DLD1 (cell line): ENCODE results near the gene CASTOR1.

ENCODE experiments used
- in situ Hi-C: cut with HindIII; loops from 2 replicates; pipeline ENCODE4 v1.10.0; 2017; ENCODE audit warnings: low sequenced_read_pairs

Gene CASTOR1

DNA sequence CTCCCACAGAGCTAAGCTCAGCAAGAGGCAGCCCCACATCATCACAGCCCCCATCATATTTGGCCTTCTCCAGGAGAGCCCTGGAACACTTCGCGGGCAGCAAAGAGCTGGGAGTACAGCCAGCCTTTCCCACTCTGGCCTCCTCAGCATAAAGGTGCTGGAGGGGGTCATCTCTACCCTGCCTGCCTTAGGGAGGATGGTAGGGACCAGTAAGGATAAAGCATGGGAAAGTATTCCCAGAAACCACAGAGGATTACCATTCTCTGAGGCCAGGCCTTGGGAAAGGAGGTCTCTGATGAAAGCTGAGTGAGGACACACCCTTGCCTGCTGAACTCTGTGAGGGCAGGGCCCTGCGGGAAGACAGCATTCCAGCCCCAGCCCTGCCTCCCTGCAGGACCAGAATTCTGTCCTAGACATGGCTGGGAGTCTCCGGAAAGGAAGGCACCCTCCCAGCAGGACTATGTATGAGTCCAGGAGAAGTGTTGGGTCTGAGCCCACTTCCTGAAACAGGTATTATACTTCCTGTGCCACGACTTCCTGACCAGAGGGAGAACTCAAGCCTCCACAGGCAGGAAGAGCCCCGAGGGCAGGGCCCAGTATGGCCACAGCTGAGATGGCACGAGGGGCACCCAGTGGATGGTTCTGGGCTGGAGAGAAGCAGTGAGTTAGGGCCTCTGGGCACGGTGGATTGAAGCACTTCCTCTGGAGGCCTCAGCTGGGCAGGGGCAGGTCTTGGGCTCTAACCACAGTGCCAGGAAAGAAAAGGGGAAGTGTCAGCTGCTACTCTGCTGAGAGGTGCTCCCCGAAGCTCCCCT is 12.9 kb upstream of the CASTOR1 start:
- in situ Hi-C loops: no loop called here

DNA sequence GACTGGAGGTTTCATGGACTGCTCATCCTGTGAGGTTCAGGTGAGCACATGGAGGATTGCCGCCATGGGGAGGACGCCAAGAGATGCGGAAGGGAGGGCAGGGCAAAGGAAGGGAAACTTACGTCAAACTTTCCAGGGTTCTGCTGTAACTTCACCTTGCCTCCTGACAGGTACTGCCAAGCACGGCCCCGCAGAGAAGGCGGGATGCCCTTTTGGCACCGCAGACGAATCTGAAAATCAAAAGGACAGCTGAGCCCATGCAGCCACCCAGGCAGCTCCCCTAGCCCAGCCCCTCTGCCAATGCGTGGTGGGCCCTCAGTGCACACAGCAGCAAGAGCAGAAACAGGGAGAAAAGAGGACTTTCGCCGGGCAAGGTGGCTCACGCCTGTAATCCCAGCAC is 10.0 kb upstream of the CASTOR1 start:
- in situ Hi-C loops: no loop called here

DNA sequence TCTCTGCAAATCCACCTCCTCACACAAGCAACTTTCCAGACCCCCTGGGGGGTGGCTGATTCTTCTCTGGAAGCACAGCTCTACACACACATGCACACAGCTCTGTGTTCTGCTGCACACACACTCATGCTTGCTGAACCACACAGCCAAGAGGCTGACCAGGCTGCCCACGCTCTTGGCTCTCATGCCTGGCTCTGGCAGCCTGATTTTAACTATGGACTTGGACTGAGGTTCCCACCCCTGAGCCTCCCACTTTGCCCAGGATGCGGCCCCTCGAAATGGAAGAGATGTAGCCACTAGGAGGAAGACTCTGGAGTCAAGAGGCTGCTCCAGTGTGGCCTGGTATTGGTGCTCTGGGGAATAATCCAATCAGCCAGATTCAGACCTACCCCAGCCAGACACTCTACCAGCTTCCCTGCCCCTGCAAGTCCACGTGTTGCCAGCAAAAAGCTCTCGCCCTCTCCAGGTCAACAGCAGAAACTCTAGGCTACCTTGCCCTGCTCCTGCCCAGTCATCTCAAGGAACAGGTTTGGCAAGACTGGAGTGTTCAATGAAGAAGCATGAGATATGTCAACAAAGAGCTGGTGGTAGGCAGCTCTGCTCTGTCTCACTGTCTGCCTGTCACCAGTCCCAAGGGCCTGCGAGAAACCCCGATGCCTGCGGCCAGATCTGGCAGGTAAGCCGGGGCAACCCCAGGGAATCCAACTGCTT is 8.8 kb upstream of the CASTOR1 start:
- in situ Hi-C loops: no loop called here

DNA sequence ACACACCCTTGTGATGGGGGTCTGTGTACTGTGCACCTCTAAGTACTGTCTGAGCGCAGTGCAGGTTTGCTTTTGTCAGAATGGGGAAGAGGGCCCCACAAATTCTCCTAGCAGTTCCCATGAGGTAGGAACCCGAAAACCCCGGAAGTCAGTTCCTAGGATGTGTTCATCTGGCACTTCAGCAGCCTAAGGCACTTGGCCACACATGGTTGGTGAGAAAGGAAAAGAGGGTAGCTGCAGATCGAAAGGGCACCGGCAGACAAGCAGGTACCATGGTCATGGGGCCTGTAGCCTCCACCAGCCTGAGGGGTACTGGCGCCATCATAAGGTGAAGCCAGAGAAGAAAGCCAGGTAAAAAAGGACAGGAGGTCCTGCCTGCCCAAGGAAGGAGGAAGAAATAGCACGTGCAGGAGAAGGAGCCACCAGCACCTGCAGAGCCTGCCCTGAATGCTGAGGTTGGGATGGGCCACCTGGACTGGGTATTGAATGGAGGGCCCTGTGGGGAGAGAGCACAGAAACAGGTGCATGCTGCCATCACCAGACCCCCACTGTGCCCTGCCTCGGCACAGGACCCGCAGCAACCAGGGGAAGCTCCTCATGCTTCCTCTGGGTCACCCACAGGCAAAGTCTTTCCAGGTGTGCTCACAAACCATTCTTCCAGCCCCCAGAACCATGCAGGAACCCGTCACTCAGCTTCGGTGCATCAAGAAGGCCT is 8.1 kb upstream of the CASTOR1 start:
- in situ Hi-C loops: no loop called here

DNA sequence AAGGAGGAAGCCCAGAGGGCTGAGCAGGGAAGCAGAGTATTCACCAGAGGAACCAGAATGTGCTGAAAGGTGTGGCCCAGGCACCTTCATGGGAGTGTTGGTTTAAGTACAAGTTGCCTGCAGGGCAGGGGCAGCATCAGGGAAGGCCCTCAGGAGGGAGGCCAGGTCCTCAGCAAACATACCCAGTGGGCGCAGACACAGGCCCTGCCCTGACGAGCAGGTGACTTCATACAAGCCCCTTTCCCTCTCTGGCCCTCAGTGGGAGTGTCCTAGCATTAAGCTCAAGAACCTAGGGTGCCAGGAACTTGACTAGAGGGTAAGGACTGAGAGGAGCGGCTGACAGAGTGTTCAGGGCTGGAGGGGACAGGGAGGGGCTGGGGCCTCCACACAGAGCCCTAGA is 7.5 kb upstream of the CASTOR1 start:
- in situ Hi-C loops: no loop called here

DNA sequence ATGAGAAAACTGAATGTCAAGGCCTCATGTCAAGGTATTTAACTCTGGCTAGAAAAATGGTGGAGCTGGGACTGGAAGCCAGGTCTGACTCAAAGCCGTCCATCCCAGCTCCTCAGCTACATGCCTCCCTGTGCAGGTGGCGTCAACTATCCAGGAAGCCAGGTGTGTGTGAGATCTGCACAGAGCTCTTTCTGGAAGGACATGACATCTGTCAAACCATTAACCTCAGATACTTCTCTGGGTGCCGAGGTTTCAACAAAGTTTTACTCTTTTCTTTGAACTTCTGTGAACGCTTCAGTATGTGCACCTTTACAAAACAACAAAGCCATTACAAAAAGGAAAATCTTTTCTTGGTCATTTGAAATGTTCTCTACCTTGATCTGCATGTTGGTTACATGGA is 7.0 kb upstream of the CASTOR1 start:
- in situ Hi-C loops: no loop called here

DNA sequence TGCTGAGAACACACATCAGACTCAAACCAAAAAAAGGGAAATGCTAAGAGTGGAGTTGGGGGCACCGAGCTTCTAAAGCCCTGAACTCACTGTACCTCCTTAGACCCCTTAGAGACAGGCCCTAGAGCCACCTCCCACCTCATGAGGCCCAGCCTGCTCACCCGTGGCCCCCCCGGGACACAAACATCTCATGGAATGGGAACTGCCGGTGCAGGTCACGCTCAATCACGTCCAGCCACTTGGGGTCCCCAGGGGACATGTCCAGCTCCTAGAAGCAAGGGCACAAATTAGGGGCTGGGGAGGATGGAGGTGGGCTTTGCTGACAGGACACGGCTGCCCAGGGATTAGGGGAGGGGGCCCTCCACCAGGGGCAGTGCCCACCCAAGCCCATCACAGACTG is 6.3 kb upstream of the CASTOR1 start:
- in situ Hi-C loops: no loop called here

DNA sequence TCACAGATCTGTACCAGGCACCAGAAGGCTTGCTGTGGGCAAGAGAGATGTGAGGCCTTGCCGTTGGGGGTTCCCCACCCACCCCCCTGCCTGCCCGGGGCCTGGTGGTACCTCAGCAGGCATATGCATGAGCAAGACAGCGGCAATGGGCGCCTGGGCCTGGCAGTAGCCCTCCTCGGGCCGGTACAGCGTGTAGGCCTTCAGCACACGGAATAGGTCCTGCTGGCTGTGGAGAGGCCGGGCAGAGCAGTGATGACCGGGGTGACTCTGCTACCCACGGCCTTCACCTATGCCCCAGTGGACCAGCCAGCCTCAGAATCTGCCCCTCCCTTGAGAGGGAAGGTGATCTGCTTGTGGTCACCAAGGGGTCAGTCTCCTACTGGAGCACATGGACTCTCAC is 5.5 kb upstream of the CASTOR1 start:
- in situ Hi-C loops: no loop called here

DNA sequence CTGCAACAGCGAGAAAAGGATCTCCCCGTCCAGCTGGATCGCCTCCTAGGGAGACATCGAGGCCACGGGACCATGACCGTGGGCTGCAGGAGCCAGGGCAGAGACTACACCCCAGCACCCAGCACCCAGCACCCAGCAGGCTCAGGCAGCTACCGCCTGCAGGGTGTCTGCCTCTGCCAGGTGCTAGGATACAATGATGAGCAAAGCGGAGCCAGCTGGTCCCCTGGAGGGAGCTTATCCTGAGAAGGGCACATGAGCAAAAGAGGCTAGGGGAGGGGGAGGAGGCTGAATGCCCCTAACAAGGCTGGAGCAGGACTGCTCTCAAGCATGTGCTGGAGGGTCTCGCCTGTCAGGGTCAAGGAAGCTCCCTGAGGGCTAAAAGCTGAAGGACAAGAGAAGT is 4.8 kb upstream of the CASTOR1 start:
- in situ Hi-C loops: no loop called here

DNA sequence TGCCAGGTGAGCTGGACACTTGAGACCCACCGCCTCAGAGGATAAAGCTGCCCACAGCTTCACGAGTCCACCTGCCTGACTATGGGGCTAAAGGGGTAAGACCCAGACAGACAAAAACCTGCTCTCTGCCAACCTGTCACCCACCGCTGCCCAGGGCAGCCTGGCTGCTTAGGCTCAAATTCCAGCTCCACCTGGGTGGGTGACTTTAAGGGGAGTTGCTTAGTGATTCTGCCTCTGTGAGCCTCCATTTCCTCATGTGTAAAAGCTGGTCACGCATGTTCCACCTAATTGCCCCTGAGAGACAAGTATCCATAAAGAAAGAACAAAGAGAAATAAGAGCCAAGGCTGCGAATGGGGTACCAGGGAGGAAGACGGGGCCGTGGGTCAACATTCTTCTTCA is 3.7 kb upstream of the CASTOR1 start:
- in situ Hi-C loops: no loop called here

DNA sequence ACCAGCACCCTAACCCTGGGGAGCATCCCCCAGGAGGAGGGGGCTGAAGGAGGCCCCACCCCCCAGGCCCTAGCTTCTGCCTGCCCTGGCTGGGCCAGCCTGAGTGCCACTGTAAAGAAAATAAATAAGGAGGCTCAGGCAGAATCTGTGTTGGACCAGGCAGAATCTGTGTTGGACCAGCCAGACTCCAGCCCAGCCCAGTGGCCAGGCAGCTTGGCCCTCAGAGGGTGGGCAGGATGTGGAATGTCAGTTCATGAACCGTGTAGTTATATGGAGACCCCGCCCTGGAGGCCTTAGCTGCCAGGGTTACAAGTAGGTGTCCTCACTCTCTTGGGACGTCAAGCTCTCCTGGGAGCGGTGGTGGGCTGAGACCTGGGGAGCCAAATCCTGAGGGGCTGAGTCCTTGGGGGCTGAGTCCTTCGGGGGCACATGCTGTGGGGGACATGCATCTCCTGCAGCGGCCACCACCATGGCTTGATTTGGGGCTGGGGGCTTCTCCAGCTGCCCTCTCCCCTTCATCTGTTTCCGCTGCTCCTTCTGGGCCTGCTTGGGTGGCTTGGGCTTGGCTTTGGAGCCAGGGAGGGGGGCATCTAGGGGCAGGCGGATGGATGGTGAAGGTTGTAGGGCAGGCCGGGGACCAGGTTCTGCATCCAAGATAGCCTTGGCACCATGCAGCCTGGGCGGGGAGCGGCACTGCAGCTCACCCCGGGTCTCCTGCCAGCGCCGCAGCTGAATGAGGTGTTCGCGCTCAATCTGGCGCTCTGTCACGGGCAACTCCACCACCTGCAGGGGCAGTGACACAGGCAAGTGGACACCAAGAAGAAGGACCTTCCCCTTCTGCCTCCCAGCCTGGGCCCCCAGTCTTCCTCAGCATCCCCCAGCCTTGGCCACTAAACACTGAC is 3.0 kb upstream of the CASTOR1 start:
- in situ Hi-C loops: no loop called here

DNA sequence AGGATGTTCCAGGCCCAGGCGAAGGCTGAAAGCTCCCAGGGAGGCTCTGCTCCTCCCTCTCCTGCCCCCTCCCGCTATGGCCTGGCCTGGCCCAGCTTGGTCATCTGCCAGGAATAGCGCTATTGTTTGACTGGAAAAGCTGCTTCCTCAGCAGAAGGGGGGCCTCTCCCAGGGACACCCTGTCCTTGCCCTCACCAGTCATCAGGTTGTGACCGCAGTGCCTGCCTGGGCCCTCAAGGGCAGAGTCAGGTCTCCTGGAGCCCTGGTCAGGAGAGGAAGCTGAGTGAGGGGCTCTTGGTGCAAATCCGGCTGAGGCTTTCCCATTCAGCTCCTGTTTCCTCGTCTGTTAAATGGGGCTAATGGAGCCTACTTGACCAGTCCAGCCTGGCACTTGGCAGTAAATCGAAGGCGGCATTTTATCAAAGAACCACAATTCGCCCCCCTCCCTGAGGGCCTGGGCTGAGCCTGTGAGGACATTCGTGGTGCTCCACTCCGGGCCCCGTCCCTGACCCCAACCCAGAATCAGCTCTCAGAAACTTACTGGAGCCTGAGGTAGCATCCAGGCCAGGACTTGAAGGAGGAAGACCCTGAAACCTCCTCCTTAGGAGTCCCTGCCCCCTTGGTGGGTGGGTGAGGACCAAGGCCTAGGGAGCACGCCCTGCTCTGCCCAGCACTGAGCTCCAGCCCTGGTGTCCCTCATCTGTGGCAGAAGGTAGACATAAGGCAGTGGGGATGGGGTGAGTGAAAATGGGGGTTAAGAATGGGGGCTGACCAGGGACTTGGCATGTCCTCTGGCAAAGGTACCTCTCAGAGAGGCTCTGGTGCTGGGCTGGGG is 2.0 kb upstream of the CASTOR1 start:
- in situ Hi-C loops: no loop called here

DNA sequence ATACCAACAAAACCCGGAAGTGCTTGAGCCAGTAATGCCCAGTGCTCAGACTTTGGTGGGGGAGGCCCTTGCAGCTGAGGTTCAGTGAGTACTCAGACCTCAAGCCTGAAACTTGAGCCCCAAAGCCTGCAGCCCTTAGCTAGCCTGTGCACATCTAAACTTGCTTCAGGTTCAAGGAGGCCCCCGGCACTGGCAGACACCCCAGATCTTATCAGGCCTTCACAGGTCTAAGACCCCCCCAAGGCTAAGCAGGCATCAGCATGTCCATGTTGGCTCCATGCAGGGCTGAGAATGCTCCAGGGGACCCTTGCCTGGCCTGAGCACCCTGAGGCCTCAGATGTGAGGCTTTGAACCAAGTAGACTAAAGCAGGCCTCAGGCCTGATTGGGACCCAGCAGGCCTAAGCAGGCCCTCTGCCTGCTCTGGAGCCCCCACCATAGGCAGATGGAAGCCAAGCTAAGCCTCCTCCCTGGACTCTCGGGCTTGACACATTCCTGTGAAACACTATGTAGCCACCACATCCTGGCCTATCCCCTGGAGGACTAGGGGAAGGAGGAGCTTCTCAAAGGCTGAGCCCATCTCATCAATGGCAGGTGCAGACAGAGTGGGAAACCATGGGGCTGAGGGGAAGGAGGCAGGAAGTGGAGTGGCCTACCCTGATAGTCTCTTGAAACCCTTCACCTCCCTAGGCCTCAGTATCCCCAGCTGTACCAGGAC is 1.2 kb upstream of the CASTOR1 start:
- in situ Hi-C loops: no loop called here

DNA sequence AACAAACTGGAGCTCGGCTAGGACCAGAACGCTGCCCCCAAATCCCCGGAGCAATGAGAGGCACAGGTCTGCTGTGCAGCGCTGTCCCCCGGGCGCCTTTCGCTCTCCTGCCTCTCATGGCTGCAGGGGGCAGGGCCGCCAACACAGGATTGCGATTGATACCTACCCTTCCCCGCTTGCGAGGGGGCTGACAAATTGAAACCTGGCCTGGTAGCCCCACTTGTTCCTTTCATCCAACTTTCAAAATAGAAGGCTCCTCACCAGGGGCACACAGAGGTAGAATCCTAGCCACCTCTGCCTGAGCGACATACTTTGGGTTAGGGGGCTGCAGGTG is 642 bp upstream of the CASTOR1 start:
- in situ Hi-C loops: loop anchor here (10.0 kb wide), 1 partner anchor 95 kb away; the partner anchor contains the start of gene RNF215

DNA sequence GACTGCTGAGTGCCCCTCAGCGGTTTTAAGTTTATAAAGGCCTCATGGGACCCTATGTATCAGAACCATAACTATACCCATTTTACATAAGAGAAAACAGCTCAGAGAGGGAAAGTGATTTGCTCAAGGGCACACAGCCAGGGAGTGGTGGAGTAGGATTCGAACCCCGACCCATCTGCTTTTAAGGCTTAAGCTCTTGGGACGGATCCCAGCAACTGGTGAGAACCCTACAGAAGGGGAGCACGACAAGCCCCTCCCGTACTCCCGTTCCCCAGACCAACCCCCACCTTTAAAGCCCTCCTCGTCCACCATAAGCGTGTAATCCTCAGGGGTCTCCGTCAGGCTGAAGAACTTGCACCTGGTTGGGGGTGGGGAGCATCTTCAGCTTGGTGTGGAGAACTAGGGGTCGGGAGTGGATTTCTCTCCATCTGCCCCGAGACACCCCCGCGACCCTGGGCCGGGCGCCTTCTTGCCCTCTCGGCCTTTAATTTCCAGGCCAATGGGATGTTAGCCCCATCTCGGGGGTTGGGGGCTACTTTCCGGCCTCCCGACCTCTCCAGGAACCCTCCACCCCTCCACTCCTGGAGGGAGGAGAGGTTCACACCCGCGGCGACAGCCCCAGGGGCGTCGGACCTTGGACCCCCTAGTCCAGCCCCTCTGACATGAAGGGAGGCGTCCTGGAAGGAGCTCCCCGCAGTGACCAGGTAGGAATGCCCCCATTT is 725 bp downstream of the CASTOR1 start:
- in situ Hi-C loops: loop anchor here (10.0 kb wide), 1 partner anchor 96 kb away; the partner anchor contains the start of gene RNF215

DNA sequence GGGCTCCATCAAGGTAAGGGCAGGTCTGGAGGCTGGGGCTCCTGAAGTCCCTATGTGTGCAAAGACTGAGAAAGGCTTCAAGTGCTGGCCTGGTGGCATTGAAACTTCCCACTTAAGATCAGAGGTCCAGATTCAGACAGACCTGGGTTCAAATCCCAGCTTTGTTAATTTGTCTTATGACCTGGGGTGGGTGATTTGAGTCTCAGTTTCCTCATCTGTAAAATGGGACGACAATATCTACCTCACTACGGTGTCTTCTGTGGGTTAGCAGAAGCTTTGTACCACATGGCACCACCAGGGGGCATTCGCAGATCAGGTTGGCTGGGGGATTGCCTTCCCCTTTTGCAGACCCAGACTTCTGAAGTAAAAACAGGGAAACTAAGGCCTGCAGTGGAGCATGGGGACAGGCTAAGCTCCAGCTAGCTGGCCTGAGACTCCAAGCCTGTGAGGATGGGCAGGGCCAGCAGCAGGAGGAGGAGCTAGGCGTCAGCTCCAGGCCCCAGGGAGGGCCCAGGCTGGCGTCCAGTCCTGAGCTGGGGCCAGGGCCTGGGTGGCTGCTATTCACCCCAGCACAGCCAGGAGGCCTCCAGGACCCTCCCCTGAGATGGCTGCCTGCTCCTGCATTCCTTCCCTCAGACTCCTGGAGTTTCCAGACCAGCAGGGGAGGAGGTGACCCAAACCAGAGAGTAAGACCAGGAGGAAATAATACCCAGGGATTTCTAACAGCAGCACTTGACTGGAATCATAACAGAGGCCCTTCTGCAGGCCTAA is 1.5 kb downstream of the CASTOR1 start:
- in situ Hi-C loops: loop anchor here (10.0 kb wide), 1 partner anchor 97 kb away; the partner anchor contains the start of gene RNF215

DNA sequence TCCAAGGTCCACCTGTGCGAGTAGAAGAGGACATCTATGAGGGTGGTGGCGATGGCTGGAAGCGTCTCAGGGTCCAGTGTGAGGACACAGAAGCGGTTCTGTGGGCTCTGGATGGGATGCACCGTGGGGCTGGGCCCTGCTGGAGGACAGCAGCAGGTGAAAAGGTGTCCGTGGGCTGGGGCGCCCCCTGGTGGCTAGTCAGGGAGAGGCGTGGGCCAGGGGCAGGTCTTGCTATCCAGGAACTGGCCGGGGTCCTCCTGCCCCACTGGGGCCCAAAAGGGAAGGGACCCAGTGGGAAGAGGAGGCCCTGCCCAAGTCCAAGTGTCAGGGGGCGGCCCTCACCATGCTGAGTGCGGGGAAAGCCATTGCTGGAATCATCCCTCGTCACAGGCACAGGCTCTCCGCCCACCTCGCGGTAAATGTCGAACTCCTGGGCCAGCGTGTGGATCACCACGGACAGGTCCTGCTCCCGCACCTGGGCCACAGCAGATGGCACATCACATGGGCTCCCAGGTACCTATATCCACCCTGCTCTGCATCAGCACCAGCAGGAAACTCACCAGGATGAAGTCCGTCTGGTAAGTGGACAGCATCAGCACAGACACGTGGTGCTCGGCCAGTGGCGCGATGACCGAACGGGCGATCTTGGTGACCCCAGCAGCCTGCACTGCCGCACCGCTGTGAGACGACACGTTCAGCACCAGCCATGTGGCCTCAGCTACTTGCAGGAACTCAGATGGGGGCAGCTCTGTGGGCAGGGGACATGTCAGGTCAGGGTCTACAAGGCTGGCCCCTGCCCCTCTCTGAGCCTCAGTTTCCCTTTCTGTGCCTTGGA is 2.3 kb downstream of the CASTOR1 start:
- in situ Hi-C loops: loop anchor here (10.0 kb wide), 1 partner anchor 98 kb away; the partner anchor contains the start of gene RNF215
